Measurements from ENCODE around the gene PERM1.

Gene PERM1

GRCh38 chr1:943545-944340 lies 38.1 kb downstream of the PERM1 start:
- DNase-seq = no peak

GRCh38 chr1:942864-943533 lies 38.9 kb downstream of the PERM1 start:
- no peak for DNase-seq

GRCh38 chr1:942411-942821 lies 39.5 kb downstream of the PERM1 start:
- no peak for DNase-seq

- DNase-seq = peak; percentile 61
Observed at GRCh38 chr1:941588-942383, 40.1 kb downstream of the PERM1 start.

- no peak for DNase-seq
Observed at GRCh38 chr1:941015-941587, 40.8 kb downstream of the PERM1 start.

GRCh38 chr1:940107-941014 lies 41.5 kb downstream of the PERM1 start:
- DNase-seq = peak; percentile 86

- DNase-seq = no peak
Observed at GRCh38 chr1:939511-940106, 42.3 kb downstream of the PERM1 start.

GRCh38 chr1:938711-939489 lies 43.0 kb downstream of the PERM1 start:
- no peak for DNase-seq

GRCh38 chr1:938088-938683 lies 43.7 kb downstream of the PERM1 start:
- DNase-seq = no peak

GRCh38 chr1:937521-937920 lies 44.4 kb downstream of the PERM1 start:
- no peak for DNase-seq

- no peak for DNase-seq
Observed at GRCh38 chr1:936348-937264, 45.3 kb downstream of the PERM1 start.

- peak; percentile 77 for DNase-seq
Observed at GRCh38 chr1:935751-936231, 46.1 kb downstream of the PERM1 start.

- DNase-seq = no peak
Observed at GRCh38 chr1:934991-935750, 46.7 kb downstream of the PERM1 start.

GRCh38 chr1:933603-933940 lies 48.3 kb downstream of the PERM1 start:
- DNase-seq = no peak

- DNase-seq = no peak
Observed at GRCh38 chr1:932776-933602, 48.9 kb downstream of the PERM1 start.

GRCh38 chr1:932173-932510 lies 49.8 kb downstream of the PERM1 start:
- DNase-seq = no peak

- DNase-seq = no peak
Observed at GRCh38 chr1:931380-932172, 50.3 kb downstream of the PERM1 start.

Data from NCI-H446 treated with DMSO at 0.1 percent for 48 hours (cell line).